ENCODE results near the gene ANOS1.
"Not testable (repeated sequence)": the region's sequence is repeated elsewhere in the genome, so short reads cannot be mapped to it uniquely, and the experiment has no call there.

ANOS1 gene

GRCh38 chrX:8500203-8500602 is 231.7 kb downstream of the ANOS1 start:
- no peak for TF ChIP-seq POLR2A (IDR thresholded peaks at IDR 0.05; ENCODE audit: low read length)
- no peak for TF ChIP-seq GATA1 (IDR thresholded peaks at IDR 0.05; ENCODE audit: low read depth, low read length)
- no peak for DNase-seq

GRCh38 chrX:8495036-8495435 is 236.9 kb downstream of the ANOS1 start:
- DNase-seq, result not testable (repeated sequence)

- TF ChIP-seq POLR2A (IDR thresholded peaks at IDR 0.05; ENCODE audit: low read length), result no peak
- no peak for DNase-seq
Observed at GRCh38 chrX:8484360-8484949, 247.5 kb downstream of the ANOS1 start.
